Progenitor cell of endocrine pancreas (in vitro differentiated cells): ENCODE measurements around the gene SLC23A2. TPM values are rescaled to one million over a fixed set of nuclear protein-coding genes. Genes with fewer than 3 reads are reported as not detected.

Experiments
- DNase-seq: peaks from one replicate; pipeline ENCODE4 v3.0.0; 2021; ENCODE audit warnings: low spot score; ENCODE audit not compliant: unreplicated experiment
- H3K27ac Mint-ChIP-seq: 2 replicates; pipeline ENCODE4 v1.8.0; 2021; ENCODE audit warnings: mild to moderate bottlenecking, moderate library complexity, mixed read lengths
- H3K27me3 Mint-ChIP-seq: 2 replicates; pipeline ENCODE4 v1.8.0; 2021; ENCODE audit warnings: mixed read lengths
- H3K36me3 Mint-ChIP-seq: 2 replicates; pipeline ENCODE4 v1.8.0; 2022; ENCODE audit warnings: mixed read lengths; ENCODE audit not compliant: insufficient read depth
- H3K4me1 Mint-ChIP-seq: 2 replicates; pipeline ENCODE4 v1.8.0; 2021; ENCODE audit warnings: low read depth, mixed read lengths
- H3K4me3 Mint-ChIP-seq: 2 replicates; pipeline ENCODE4 v1.8.0; 2021; ENCODE audit warnings: low read depth, mild to moderate bottlenecking, moderate library complexity, mixed read lengths
- H3K9me3 Mint-ChIP-seq: 2 replicates; pipeline ENCODE4 v1.8.0; 2021; ENCODE audit warnings: low read depth, mixed read lengths
- total RNA-seq: library from RNA; stranded (reverse); gene quantifications from 2 replicates; pipeline ENCODE4 v1.2.1, GENCODE V29; 2021
- TF ChIP-seq, protein P1 (sequence below): fragments of 200-600 bp; sonication (generic); IDR thresholded peaks from one replicate; pipeline ENCODE4 v1.5.0; 2021; ENCODE audit warnings: antibody characterized with exemption, mild to moderate bottlenecking; ENCODE audit not compliant: unreplicated experiment

Gene SLC23A2
- total RNA-seq, 1 donor from 2014 or later: 23.6 TPM

GRCh38 chr20:4814696-4815252 lies 186.5 kb downstream of the SLC23A2 start:
- H3K4me1 Mint-ChIP-seq: peaks cover 7% of the 10 kb centered on the region
- H3K4me3 Mint-ChIP-seq: no peak overlapping the region
- no peaks in the 10 kb centered on the region for H3K9me3 Mint-ChIP-seq
- H3K27me3 Mint-ChIP-seq: no peaks in the 10 kb centered on the region
- H3K27ac Mint-ChIP-seq: no peak overlapping the region
- DNase-seq: no peak
- TF ChIP-seq, protein P1, sequence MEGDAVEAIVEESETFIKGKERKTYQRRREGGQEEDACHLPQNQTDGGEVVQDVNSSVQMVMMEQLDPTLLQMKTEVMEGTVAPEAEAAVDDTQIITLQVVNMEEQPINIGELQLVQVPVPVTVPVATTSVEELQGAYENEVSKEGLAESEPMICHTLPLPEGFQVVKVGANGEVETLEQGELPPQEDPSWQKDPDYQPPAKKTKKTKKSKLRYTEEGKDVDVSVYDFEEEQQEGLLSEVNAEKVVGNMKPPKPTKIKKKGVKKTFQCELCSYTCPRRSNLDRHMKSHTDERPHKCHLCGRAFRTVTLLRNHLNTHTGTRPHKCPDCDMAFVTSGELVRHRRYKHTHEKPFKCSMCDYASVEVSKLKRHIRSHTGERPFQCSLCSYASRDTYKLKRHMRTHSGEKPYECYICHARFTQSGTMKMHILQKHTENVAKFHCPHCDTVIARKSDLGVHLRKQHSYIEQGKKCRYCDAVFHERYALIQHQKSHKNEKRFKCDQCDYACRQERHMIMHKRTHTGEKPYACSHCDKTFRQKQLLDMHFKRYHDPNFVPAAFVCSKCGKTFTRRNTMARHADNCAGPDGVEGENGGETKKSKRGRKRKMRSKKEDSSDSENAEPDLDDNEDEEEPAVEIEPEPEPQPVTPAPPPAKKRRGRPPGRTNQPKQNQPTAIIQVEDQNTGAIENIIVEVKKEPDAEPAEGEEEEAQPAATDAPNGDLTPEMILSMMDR: no peak
- H3K36me3 Mint-ChIP-seq: peaks cover 4% of the 10 kb centered on the region

- no peak overlapping the region for H3K4me3 Mint-ChIP-seq
- no peak overlapping the region for H3K27ac Mint-ChIP-seq
- peaks cover 4% of the 10 kb centered on the region for H3K36me3 Mint-ChIP-seq
These were observed 187.2 kb downstream of the SLC23A2 start for GRCh38 chr20:4813863-4814695.

GRCh38 chr20:4813076-4813862 lies 188.0 kb downstream of the SLC23A2 start:
- Mint-ChIP-seq H3K27ac (no peak overlapping the region), H3K36me3 (peaks cover 4% of the 10 kb centered on the region), H3K4me1 (peaks cover 13% of the 10 kb centered on the region), H3K9me3 (no peaks in the 10 kb centered on the region), H3K4me3 (no peak overlapping the region), H3K27me3 (no peaks in the 10 kb centered on the region)
- no peak for DNase-seq
- TF ChIP-seq, protein P1: no peak

More at GRCh38 chr20:4813863-4814695, 187.2 kb downstream of the SLC23A2 start:
- H3K9me3 Mint-ChIP-seq: no peaks in the 10 kb centered on the region
- TF ChIP-seq, protein P1: no peak
- peaks cover 13% of the 10 kb centered on the region for H3K4me1 Mint-ChIP-seq
- H3K27me3 Mint-ChIP-seq: no peaks in the 10 kb centered on the region
- no peak for DNase-seq

DNA sequence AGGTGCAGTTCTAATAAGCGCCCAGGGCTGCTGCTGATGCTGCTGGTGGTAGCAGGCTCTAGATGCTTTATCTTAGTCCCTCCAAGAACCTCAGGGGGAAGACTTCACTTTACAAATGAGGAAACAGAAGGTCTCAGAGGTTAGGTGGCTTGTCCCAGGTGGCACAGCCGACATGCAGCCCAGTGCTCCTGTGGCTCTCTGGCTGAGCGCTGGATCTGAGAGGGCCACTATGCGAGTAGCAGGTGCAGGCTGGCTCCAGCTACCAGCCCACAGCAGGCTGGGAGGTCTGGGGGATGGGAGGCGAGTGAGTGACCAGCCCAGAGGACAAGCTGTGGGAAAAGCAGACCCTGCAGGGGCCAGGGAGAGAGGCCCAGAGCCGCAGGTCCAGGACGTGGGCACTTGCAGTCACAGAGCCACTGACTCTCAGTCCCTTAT lies 188.7 kb downstream of the SLC23A2 start:
- peaks cover 13% of the 10 kb centered on the region for H3K4me1 Mint-ChIP-seq
- no peak overlapping the region for H3K27ac Mint-ChIP-seq
- DNase-seq: no peak
- no peaks in the 10 kb centered on the region for H3K9me3 Mint-ChIP-seq
- no peak overlapping the region for H3K4me3 Mint-ChIP-seq
- TF ChIP-seq, protein P1: no peak
- H3K27me3 Mint-ChIP-seq: no peaks in the 10 kb centered on the region
- peaks cover 4% of the 10 kb centered on the region for H3K36me3 Mint-ChIP-seq

DNA sequence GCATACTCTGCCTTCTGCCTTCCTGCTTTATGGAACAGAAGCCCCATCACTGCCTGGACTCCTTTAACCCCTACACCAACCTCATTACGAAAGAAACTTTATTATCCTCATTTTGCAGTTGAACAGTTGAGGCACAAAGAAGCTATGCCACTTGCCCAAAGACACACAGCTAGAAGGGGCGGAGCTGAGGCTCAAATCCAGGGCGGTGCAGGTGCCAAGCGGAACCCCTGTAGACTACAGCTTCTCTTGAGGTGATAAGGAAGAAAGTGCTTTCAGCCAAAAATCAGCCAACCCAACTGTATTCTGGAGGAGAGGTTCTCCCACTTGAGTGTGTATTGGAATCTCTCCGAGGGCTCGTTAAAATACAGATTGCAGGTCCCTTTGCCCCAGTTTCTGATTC lies 189.1 kb downstream of the SLC23A2 start:
- TF ChIP-seq, protein P1: no peak
- DNase-seq: no peak
- H3K4me3 Mint-ChIP-seq: no peak overlapping the region
- no peak overlapping the region for H3K27ac Mint-ChIP-seq
- H3K36me3 Mint-ChIP-seq: peaks cover 1% of the 10 kb centered on the region
- H3K4me1 Mint-ChIP-seq: peaks cover 8% of the 10 kb centered on the region
- no peaks in the 10 kb centered on the region for H3K9me3 Mint-ChIP-seq
- H3K27me3 Mint-ChIP-seq: no peaks in the 10 kb centered on the region
